Testis (tissue), 3 donors: Measurements from ENCODE around the gene SSPN. TPM values are rescaled to one million over a fixed set of nuclear protein-coding genes. Genes with fewer than 3 reads are reported as not detected.
A peak's percentile ranks its signal among the peaks of the same experiment; 100 is the strongest.

ENCODE experiments used
- DNase-seq: peaks from one replicate; pipeline ENCODE4 v3.0.0-alpha.2; 2019
- H3K27ac ChIP-seq, 2 donors: fragments of 200-600 bp; sonication (generic); one replicate each; pipeline ENCODE4 v1.5.1; 2019
- H3K27me3 ChIP-seq: fragments of 200-600 bp; sonication (generic); one replicate; pipeline ENCODE4 v1.5.1; 2019
- H3K36me3 ChIP-seq: fragments of 200-600 bp; sonication (generic); one replicate; pipeline ENCODE4 v1.5.1; 2017; ENCODE audit warnings: low read depth; ENCODE audit errors: missing control alignments
- H3K4me1 ChIP-seq: fragments of 200-600 bp; sonication (generic); one replicate; pipeline ENCODE4 v1.5.1; 2019
- H3K4me3 ChIP-seq, 2 donors: fragments of 200-600 bp; sonication (generic); one replicate each; pipeline ENCODE4 v1.5.1; 2017 to 2019
- H3K9me3 ChIP-seq: fragments of 200-600 bp; sonication (generic); one replicate; pipeline ENCODE4 v1.5.1; 2017
- CTCF ChIP-seq, 3 experiments: fragments of 450-650 bp in 2 of 3; fragments of 200-600 bp in 1 of 3; sonication (generic) in 1 of 3; IDR thresholded peaks; one replicate each; pipeline ENCODE4 v1.5.1; 2016 to 2019; ENCODE audit warnings: antibody characterized with exemption in 3 of 3, mild to moderate bottlenecking in 2 of 3, moderate library complexity in 1 of 3
- POLR2A ChIP-seq: fragments of 450-650 bp; IDR thresholded peaks from one replicate; pipeline ENCODE4 v1.6.1; 2017; ENCODE audit warnings: antibody characterized with exemption, mild to moderate bottlenecking, moderate library complexity
- WGBS, 2 donors: methylation state at CpG; one replicate each; pipeline ENCODE4 v1.1.5; 2018; 5-methylcytosine and 5-hydroxymethylcytosine counted together
- intact Hi-C: fragments of 100-400 bp; cut with DNase I; formaldehyde crosslinking; loops from one replicate; pipeline ENCODE4 v1.15.1; 2023; ENCODE audit warnings: low total_unique reads
- polyA plus RNA-seq: library from polyadenylated mRNA; stranded (reverse); fragments of 350-450 nt; fragmentation: Illumina TruSeq; extraction: RNeasy Lipid Tissue Mini Kit (QIAGEN cat#74804); gene quantifications from one replicate; pipeline ENCODE4 v1.2.3, GENCODE V29; 2014; ENCODE audit warnings: low read depth, low replicate concordance; ENCODE audit not compliant: insufficient read depth
- total RNA-seq, 2 donors: library from RNA; depleted of rRNA; stranded (reverse); fragments of >200 nt; gene quantifications; one replicate each; pipeline ENCODE4 v1.2.3, GENCODE V29; 2016

SSPN gene
- total and polyA plus RNA-seq, 3 donors from 2014 or later, result 17.8 to 41.6 (median 25.5) TPM

GRCh38 chr12:26274441-26275312 is 79.3 kb downstream of the SSPN start:
- peak overlapping the region; percentile 61 to 78 for H3K27ac ChIP-seq
- intact Hi-C loops, result no loop called here

DNA sequence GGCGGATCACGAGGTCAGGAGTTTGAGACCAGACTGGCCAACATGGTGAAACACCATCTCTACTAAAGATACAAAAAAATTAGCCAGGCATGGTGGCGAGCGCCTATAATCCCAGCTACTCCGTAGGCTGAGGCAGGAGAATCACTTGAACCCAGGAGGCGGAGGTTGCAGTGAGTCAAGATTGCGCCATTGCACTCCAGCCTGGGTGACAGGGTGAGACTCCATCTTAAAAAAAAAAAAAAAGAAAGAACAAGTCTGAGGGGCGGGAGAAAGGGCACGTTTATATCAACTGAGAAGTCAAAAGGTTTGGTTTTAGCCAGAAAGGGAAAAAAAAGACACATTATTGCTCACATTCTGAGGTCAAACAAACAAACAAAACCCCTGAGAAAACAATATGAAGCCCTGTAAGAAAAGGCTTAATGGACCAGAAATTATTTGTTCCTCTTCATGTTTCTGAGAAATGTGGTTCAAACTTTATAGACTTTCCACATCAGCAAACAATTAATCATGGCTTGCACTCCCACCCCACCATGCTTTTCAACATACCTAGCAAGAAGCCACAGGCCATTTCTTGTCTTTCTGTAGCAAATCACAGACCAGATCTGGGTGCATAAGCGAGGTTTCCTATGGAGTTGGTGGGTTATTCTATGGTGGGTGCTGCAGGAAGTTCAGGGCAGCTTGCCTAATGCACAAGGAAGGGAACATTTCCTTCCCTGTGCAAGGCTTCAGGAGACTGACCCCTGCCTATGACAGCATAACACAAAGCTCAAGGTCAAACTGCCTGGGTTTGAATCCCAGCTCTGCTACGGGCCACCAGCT is 80.1 kb downstream of the SSPN start:
- H3K4me1 ChIP-seq, result peaks cover 55% of the 10 kb centered on the region
- H3K27ac ChIP-seq, result peak overlapping the region; percentile 61 to 78
- no peak overlapping the region for H3K4me3 ChIP-seq
- TF ChIP-seq POLR2A (no peak), CTCF (IDR thresholded peaks at IDR 0.05) (no peak)
- intact Hi-C loops, result no loop called here
- H3K36me3 ChIP-seq, result no peaks in the 10 kb centered on the region
- no peaks in the 10 kb centered on the region for H3K27me3 ChIP-seq
- DNase-seq, result no peak
- 61 to 71% methylated on average over 11 of the region's 11 CpGs for WGBS, 2 donors
- no peaks in the 10 kb centered on the region for H3K9me3 ChIP-seq

More at GRCh38 chr12:26274441-26275312, 79.3 kb downstream of the SSPN start:
- TF ChIP-seq CTCF (IDR thresholded peaks at IDR 0.05), result no peak
- TF ChIP-seq POLR2A, result no peak
- Histone ChIP-seq H3K27me3 (no peaks in the 10 kb centered on the region), H3K4me1 (peaks cover 55% of the 10 kb centered on the region), H3K9me3 (no peaks in the 10 kb centered on the region), H3K36me3 (no peaks in the 10 kb centered on the region), H3K4me3 (no peak overlapping the region)
- 38 to 40% methylated on average over 13 of the region's 13 CpGs for WGBS, 2 donors
- peak; percentile 86 for DNase-seq

DNA sequence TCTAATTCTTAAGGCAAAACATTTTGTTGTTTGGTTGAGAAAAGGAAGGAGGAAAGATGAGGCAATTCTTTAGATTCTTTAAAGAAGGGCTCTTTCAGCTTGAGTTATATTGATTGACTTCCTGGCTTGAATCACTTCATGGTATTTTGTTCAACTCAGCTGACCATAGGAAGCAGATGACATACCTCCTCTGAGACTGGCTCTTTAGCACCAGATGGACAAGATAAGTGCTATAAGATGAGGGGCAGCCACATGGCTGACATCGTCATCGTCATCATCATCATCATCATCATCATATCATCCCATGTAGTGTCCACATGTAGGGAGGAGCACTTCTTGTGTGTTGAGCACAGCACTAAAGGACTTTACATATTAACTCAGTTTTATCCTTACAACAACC is 81.3 kb downstream of the SSPN start:
- Histone ChIP-seq H3K4me3 (no peak overlapping the region), H3K27ac (no peak overlapping the region)

GRCh38 chr12:26277506-26278246 is 82.3 kb downstream of the SSPN start:
- intact Hi-C loops, result no loop called here
- Histone ChIP-seq H3K9me3 (no peaks in the 10 kb centered on the region), H3K27ac (no peak overlapping the region), H3K4me3 (no peak overlapping the region), H3K36me3 (no peaks in the 10 kb centered on the region), H3K27me3 (no peaks in the 10 kb centered on the region), H3K4me1 (peaks cover 47% of the 10 kb centered on the region)
- no peak for DNase-seq
- 82 to 85% methylated on average over 16 of the region's 16 CpGs for WGBS, 2 donors
- TF ChIP-seq POLR2A (no peak), CTCF (IDR thresholded peaks at IDR 0.05) (no peak)

More for the DNA sequence above, 81.3 kb downstream of the SSPN start:
- Histone ChIP-seq H3K36me3 (no peaks in the 10 kb centered on the region), H3K4me1 (peaks cover 56% of the 10 kb centered on the region), H3K27me3 (no peaks in the 10 kb centered on the region), H3K9me3 (no peaks in the 10 kb centered on the region)
- intact Hi-C loops, result no loop called here
- no peak for TF ChIP-seq CTCF (IDR thresholded peaks at IDR 0.05)
- no peak for TF ChIP-seq POLR2A
- WGBS, 2 donors, result 71 to 100% methylated on average over 2 of the region's 2 CpGs
- no peak for DNase-seq
